HUES6 (cell line): ENCODE measurements around the gene LITAF.
"Not testable (repeated sequence)": the region's sequence is repeated elsewhere in the genome, so short reads cannot be mapped to it uniquely, and the experiment has no call there.

ENCODE experiments used
- H3K27ac ChIP-seq: 2 replicates; pipeline ENCODE4 v1.7.0; 2013; ENCODE audit warnings: low read depth, mild to moderate bottlenecking, low read length, inconsistent platforms
- H3K27me3 ChIP-seq: 2 replicates; pipeline ENCODE4 v1.6.1; 2013; ENCODE audit warnings: low read length; ENCODE audit not compliant: control insufficient read depth, insufficient read depth
- H3K36me3 ChIP-seq: 2 replicates; pipeline ENCODE4 v1.6.1; 2013; ENCODE audit warnings: low read length; ENCODE audit not compliant: control insufficient read depth, insufficient read depth
- H3K4me1 ChIP-seq: 2 replicates; pipeline ENCODE4 v1.6.1; 2013; ENCODE audit warnings: low read length; ENCODE audit not compliant: control insufficient read depth, insufficient read depth
- H3K4me3 ChIP-seq: 2 replicates; pipeline ENCODE4 v1.5.1; 2013; ENCODE audit warnings: low read depth, low read length
- H3K9ac ChIP-seq: one replicate; pipeline ENCODE4 v1.6.1; 2013; ENCODE audit warnings: mild to moderate bottlenecking, low read length
- H3K9me3 ChIP-seq: 2 replicates; pipeline ENCODE4 v1.6.1; 2013; ENCODE audit warnings: low read depth, low read length; ENCODE audit not compliant: control insufficient read depth, insufficient read depth

LITAF gene

GRCh38 chr16:11515540-11516430, 70.9 kb downstream of the LITAF start:
- H3K4me3 ChIP-seq, result no peak overlapping the region
- no peak overlapping the region for H3K9ac ChIP-seq
- no peaks in the 10 kb centered on the region for H3K9me3 ChIP-seq
- H3K36me3 ChIP-seq, result no peaks in the 10 kb centered on the region
- H3K4me1 ChIP-seq, result peaks cover 6% of the 10 kb centered on the region
- H3K27me3 ChIP-seq, result no peaks in the 10 kb centered on the region
- no peak overlapping the region for H3K27ac ChIP-seq

- no peak overlapping the region for H3K4me3 ChIP-seq
- H3K27ac ChIP-seq, result no peak overlapping the region
- no peaks in the 10 kb centered on the region for H3K27me3 ChIP-seq
- H3K36me3 ChIP-seq, result no peaks in the 10 kb centered on the region
- no peak overlapping the region for H3K9ac ChIP-seq
- no peaks in the 10 kb centered on the region for H3K9me3 ChIP-seq
- peaks cover 6% of the 10 kb centered on the region for H3K4me1 ChIP-seq
Observed at GRCh38 chr16:11514283-11514682, 72.4 kb downstream of the LITAF start.

- not testable (repeated sequence) for H3K27ac ChIP-seq, H3K4me1 ChIP-seq, H3K4me3 ChIP-seq, H3K36me3 ChIP-seq, H3K27me3 ChIP-seq, H3K9me3 ChIP-seq, H3K9ac ChIP-seq
Observed at GRCh38 chr16:11513366-11513765, 73.4 kb downstream of the LITAF start.

- H3K36me3 ChIP-seq, result no peaks in the 10 kb centered on the region
- H3K27me3 ChIP-seq, result no peaks in the 10 kb centered on the region
- H3K4me3 ChIP-seq, result no peak overlapping the region
- H3K4me1 ChIP-seq, result no peaks in the 10 kb centered on the region; the same call in 1 of the 2 replicates
- H3K9me3 ChIP-seq, result no peaks in the 10 kb centered on the region
- H3K9ac ChIP-seq, result no peak overlapping the region
- H3K27ac ChIP-seq, result no peak overlapping the region
Observed at GRCh38 chr16:11511801-11512200, 74.9 kb downstream of the LITAF start.

- Histone ChIP-seq H3K9me3 (no peaks in the 10 kb centered on the region), H3K4me1 (peaks cover 1% of the 10 kb centered on the region; the same call in 1 of the 2 replicates), H3K4me3 (no peak overlapping the region)
Observed at GRCh38 chr16:11511328-11511727, 75.4 kb downstream of the LITAF start.

GRCh38 chr16:11510178-11510973, 76.3 kb downstream of the LITAF start:
- Histone ChIP-seq H3K4me1 (peaks cover 3% of the 10 kb centered on the region; the same call in 1 of the 2 replicates), H3K9me3 (no peaks in the 10 kb centered on the region), H3K9ac (no peak overlapping the region), H3K27me3 (no peaks in the 10 kb centered on the region), H3K36me3 (no peaks in the 10 kb centered on the region), H3K27ac (no peak overlapping the region), H3K4me3 (no peak overlapping the region)

More at GRCh38 chr16:11511328-11511727, 75.4 kb downstream of the LITAF start:
- H3K27me3 ChIP-seq, result no peaks in the 10 kb centered on the region
- no peak overlapping the region for H3K9ac ChIP-seq
- H3K36me3 ChIP-seq, result no peaks in the 10 kb centered on the region
- H3K27ac ChIP-seq, result no peak overlapping the region

GRCh38 chr16:11507991-11508390, 78.7 kb downstream of the LITAF start:
- H3K4me1 ChIP-seq, result peaks cover 10% of the 10 kb centered on the region; the same call in 1 of the 2 replicates
- no peak overlapping the region for H3K4me3 ChIP-seq
- no peak overlapping the region for H3K9ac ChIP-seq
- no peaks in the 10 kb centered on the region for H3K9me3 ChIP-seq
- H3K27ac ChIP-seq, result no peak overlapping the region
- H3K27me3 ChIP-seq, result no peaks in the 10 kb centered on the region
- no peaks in the 10 kb centered on the region for H3K36me3 ChIP-seq

GRCh38 chr16:11507350-11507749, 79.4 kb downstream of the LITAF start:
- Histone ChIP-seq H3K9ac (no peak overlapping the region), H3K36me3 (no peaks in the 10 kb centered on the region), H3K27me3 (no peaks in the 10 kb centered on the region), H3K27ac (no peak overlapping the region), H3K9me3 (no peaks in the 10 kb centered on the region), H3K4me1 (peaks cover 10% of the 10 kb centered on the region; the same call in 1 of the 2 replicates), H3K4me3 (no peak overlapping the region)

GRCh38 chr16:11506741-11507305, 79.9 kb downstream of the LITAF start:
- H3K36me3 ChIP-seq, result no peaks in the 10 kb centered on the region
- H3K27ac ChIP-seq, result no peak overlapping the region
- no peak overlapping the region for H3K4me3 ChIP-seq
- no peaks in the 10 kb centered on the region for H3K9me3 ChIP-seq
- no peak overlapping the region for H3K9ac ChIP-seq
- H3K27me3 ChIP-seq, result no peaks in the 10 kb centered on the region
- peaks cover 14% of the 10 kb centered on the region for H3K4me1 ChIP-seq

GRCh38 chr16:11504261-11504660, 82.5 kb downstream of the LITAF start:
- not testable (repeated sequence) for H3K9ac ChIP-seq, H3K36me3 ChIP-seq, H3K27ac ChIP-seq

GRCh38 chr16:11503566-11503965, 83.2 kb downstream of the LITAF start:
- Histone ChIP-seq H3K36me3 (no peaks in the 10 kb centered on the region), H3K27ac (no peak overlapping the region), H3K9me3 (no peaks in the 10 kb centered on the region), H3K9ac (no peak overlapping the region), H3K27me3 (no peaks in the 10 kb centered on the region), H3K4me3 (no peak overlapping the region), H3K4me1 (peaks cover 27% of the 10 kb centered on the region)

More at GRCh38 chr16:11504261-11504660, 82.5 kb downstream of the LITAF start:
- H3K27me3 ChIP-seq, H3K4me3 ChIP-seq, H3K9me3 ChIP-seq: not testable (repeated sequence)
- peaks cover 27% of the 10 kb centered on the region for H3K4me1 ChIP-seq
